ENCODE data around the gene KCNQ2.

DNA sequence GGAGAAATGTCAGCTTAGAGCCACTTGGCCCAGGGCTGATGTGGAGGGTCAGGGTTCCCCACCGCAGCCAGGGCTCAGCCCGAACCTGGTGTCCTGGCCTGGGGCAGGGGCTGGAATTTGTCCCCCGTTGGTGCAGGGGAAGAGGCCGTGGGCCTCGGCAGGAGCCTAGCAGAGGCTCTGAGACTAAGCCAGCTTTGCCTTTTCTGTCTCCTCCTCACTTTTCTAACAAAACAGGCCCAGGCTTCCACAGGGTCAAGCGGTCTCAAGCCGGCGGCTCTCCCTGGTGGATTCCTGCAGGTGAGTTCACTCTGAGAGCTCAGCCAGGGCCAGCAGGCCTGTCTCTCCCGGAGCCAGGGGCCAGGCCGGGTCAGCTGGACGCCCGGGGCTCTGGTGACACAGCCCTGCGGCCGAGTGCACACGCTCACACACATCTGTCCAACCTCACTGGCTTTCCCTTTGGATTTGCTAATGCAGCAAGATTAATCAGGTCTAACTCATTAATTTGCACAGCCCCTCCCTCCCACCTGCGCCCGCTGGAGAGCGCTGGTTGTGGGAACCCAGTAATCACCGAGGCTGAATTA, 108.4 kb downstream of the KCNQ2 start:
- no peak for TF ChIP-seq CTCF (IDR thresholded peaks at IDR 0.05 in 2 of 3, conservative IDR thresholded peaks at IDR 0.05 in 1 of 3; ENCODE audit: control insufficient read depth in 2 of 3, extremely low read depth in 1 of 3, insufficient read depth in 1 of 3, low read depth in 3 of 3, low read length in 3 of 3)
- TF ChIP-seq TBL1XR1 (IDR thresholded peaks at IDR 0.05; ENCODE audit: low read depth, low read length) = no peak
- no peak for TF ChIP-seq IRF3 (IDR thresholded peaks at IDR 0.05)
